Measurements from ENCODE around the gene TBRG4. TPM values are rescaled to one million over a fixed set of nuclear protein-coding genes. Genes with fewer than 3 reads are reported as not detected.
A peak's percentile ranks its signal among the peaks of the same experiment; 100 is the strongest.

Gene TBRG4
- polyA plus RNA-seq, 1 donor from 2014 or later = 52.8 TPM

GRCh38 chr7:45138433-45139267 lies 27.2 kb upstream of the TBRG4 start:
- no peak overlapping the region for H3K27ac ChIP-seq (ENCODE audit: low read length)
- no peaks in the 10 kb centered on the region for H3K9me3 ChIP-seq (ENCODE audit: low read length)
- H4K20me1 ChIP-seq (ENCODE audit: insufficient read depth) = no peaks in the 10 kb centered on the region
- TF ChIP-seq POLR2AphosphoS5 (IDR thresholded peaks at IDR 0.05) = no peak
- no peak for TF ChIP-seq RAD21 (conservative IDR thresholded peaks at IDR 0.05)
- no peak for TF ChIP-seq CTCF (IDR thresholded peaks at IDR 0.05; ENCODE audit: poor library complexity, severe bottlenecking)
- no peak for TF ChIP-seq SMC3 (conservative IDR thresholded peaks at IDR 0.05; ENCODE audit: poor library complexity)
- no peak for TF ChIP-seq REST (IDR thresholded peaks at IDR 0.05; ENCODE audit: borderline replicate concordance)
- no peak for TF ChIP-seq MXI1 (conservative IDR thresholded peaks at IDR 0.05; ENCODE audit: poor library complexity, severe bottlenecking)
- no peak for TF ChIP-seq TAF1 (IDR thresholded peaks at IDR 0.05; ENCODE audit: low read depth)
- no peak for TF ChIP-seq EP300 (conservative IDR thresholded peaks at IDR 0.05; ENCODE audit: poor library complexity, severe bottlenecking)
- no peak for TF ChIP-seq EZH2 (IDR thresholded peaks at IDR 0.05; ENCODE audit: borderline replicate concordance, insufficient read depth, low read length, poor library complexity, severe bottlenecking)
- no peak overlapping the region for H3K4me3 ChIP-seq (ENCODE audit: low read length)
- no peaks in the 10 kb centered on the region for H3F3A ChIP-seq (ENCODE audit: insufficient read depth, low read length, poor library complexity, severe bottlenecking)
- no peaks in the 10 kb centered on the region for H3K27me3 ChIP-seq (ENCODE audit: insufficient read depth, low read depth, low read length)
- H3K9me2 ChIP-seq (ENCODE audit: insufficient read depth, low read length) = no peaks in the 10 kb centered on the region
- no peak overlapping the region for H2AFZ ChIP-seq (ENCODE audit: low read depth, low read length)
- no peak overlapping the region for H3K4me2 ChIP-seq (ENCODE audit: low read length)
- H3K36me3 ChIP-seq (ENCODE audit: insufficient read depth, low read length) = no peaks in the 10 kb centered on the region
- H3K9ac ChIP-seq (ENCODE audit: low read length) = no peak overlapping the region
- no peaks in the 10 kb centered on the region for H3K79me2 ChIP-seq (replicated peaks; ENCODE audit: insufficient read depth, low read length)

- TF ChIP-seq RAD21 (conservative IDR thresholded peaks at IDR 0.05) (peak; percentile 97), SMC3 (conservative IDR thresholded peaks at IDR 0.05; ENCODE audit: poor library complexity) (peak; percentile 95), EP300 (conservative IDR thresholded peaks at IDR 0.05; ENCODE audit: poor library complexity, severe bottlenecking) (no peak), TAF1 (IDR thresholded peaks at IDR 0.05; ENCODE audit: low read depth) (no peak), CTCF (IDR thresholded peaks at IDR 0.05; ENCODE audit: poor library complexity, severe bottlenecking) (peak; percentile 95), MXI1 (conservative IDR thresholded peaks at IDR 0.05; ENCODE audit: poor library complexity, severe bottlenecking) (no peak), EZH2 (IDR thresholded peaks at IDR 0.05; ENCODE audit: borderline replicate concordance, insufficient read depth, low read length, poor library complexity, severe bottlenecking) (no peak), POLR2AphosphoS5 (IDR thresholded peaks at IDR 0.05) (no peak), REST (IDR thresholded peaks at IDR 0.05; ENCODE audit: borderline replicate concordance) (no peak)
- H3F3A ChIP-seq (ENCODE audit: insufficient read depth, low read length, poor library complexity, severe bottlenecking) = no peaks in the 10 kb centered on the region
- no peaks in the 10 kb centered on the region for H3K9me3 ChIP-seq (ENCODE audit: low read length)
- no peaks in the 10 kb centered on the region for H3K27me3 ChIP-seq (ENCODE audit: insufficient read depth, low read depth, low read length)
- H3K79me2 ChIP-seq (replicated peaks; ENCODE audit: insufficient read depth, low read length) = no peaks in the 10 kb centered on the region
- H3K36me3 ChIP-seq (ENCODE audit: insufficient read depth, low read length) = no peaks in the 10 kb centered on the region
- no peak overlapping the region for H2AFZ ChIP-seq (ENCODE audit: low read depth, low read length)
- no peak overlapping the region for H3K9ac ChIP-seq (ENCODE audit: low read length)
- no peak overlapping the region for H3K4me3 ChIP-seq (ENCODE audit: low read length)
- no peak overlapping the region for H3K27ac ChIP-seq (ENCODE audit: low read length)
- H4K20me1 ChIP-seq (ENCODE audit: insufficient read depth) = no peaks in the 10 kb centered on the region
- no peak overlapping the region for H3K4me2 ChIP-seq (ENCODE audit: low read length)
- no peaks in the 10 kb centered on the region for H3K9me2 ChIP-seq (ENCODE audit: insufficient read depth, low read length)
Observed at GRCh38 chr7:45136106-45137060, 24.9 kb upstream of the TBRG4 start.
